K562 (cell line): ENCODE data around the gene KCNG1. TPM values are rescaled to one million over a fixed set of nuclear protein-coding genes. Genes with fewer than 3 reads are reported as not detected.

ENCODE experiments used
- ATAC-seq: fragments of 200-7000 bp; cut with Tn5 transposase; 3 replicates; pipeline ENCODE4 v1.9.1; 2020; ENCODE audit warnings: moderate library complexity
- BruUV-seq: library from RNA; stranded (reverse); fragments of 400-500 nt; replicated peaks from 2 replicates; lab custom pipeline; 2021; lab: Mats Ljungman, UMichigan
- CTCF ChIA-PET: fragments of 300-600 bp; formaldehyde crosslinking; extraction: SDS; loops from one replicate; lab custom pipeline; 2021; ENCODE audit warnings: low intra/inter-chr PET ratio; lab: Yijun Ruan, JAX
- POLR2A ChIA-PET: fragments of 300-600, 350-650 bp; sonication (Branson Sonifier 250); formaldehyde crosslinking; extraction: SDS; loops from one replicate; lab custom pipeline; 2021; ENCODE audit warnings: antibody characterized with exemption, inconsistent platforms; lab: Yijun Ruan, JAX
- DNase-seq, 4 experiments: peaks; one replicate each; pipeline versions ENCODE4 v3.0.0 to v3.0.0-alpha.2; 2011 to 2018; ENCODE audit warnings: low spot score in 3 of 4, mixed read lengths in 3 of 4; ENCODE audit errors: extremely low read depth in 1 of 4
- FAIRE-seq: peaks from 2 replicates; lab custom pipeline; 2011; peaks lifted over from hg19 to GRCh38; lab: Jason Lieb, UNC
- H2AFZ ChIP-seq: 2 replicates; pipeline ENCODE4 v1.6.0; 2011; ENCODE audit warnings: low read depth, low read length, control low read depth, inconsistent platforms
- H3K27ac ChIP-seq: fragments of 200-600 bp; 3 replicates; pipeline ENCODE4 v1.8.0; 2011; ENCODE audit warnings: low read depth, mild to moderate bottlenecking, control low read depth, inconsistent platforms, low read length, moderate library complexity, mixed read lengths; ENCODE audit errors: extremely low read depth
- H3K27me3 ChIP-seq, 2 experiments: fragments of 300-600 bp in 1 of 2; 2 replicates in 1 of 2; 3 replicates in 1 of 2; pipeline versions ENCODE4 v1.6.0 to v1.8.0; 2011; ENCODE audit warnings: inconsistent platforms in 2 of 2, low read length in 2 of 2, mild to moderate bottlenecking in 1 of 2, mixed read lengths in 1 of 2, moderate library complexity in 1 of 2; ENCODE audit not compliant: control insufficient read depth in 2 of 2, insufficient read depth in 2 of 2
- H3K36me3 ChIP-seq: fragments of 300-600 bp; 3 replicates; pipeline ENCODE4 v1.8.0; 2011; ENCODE audit warnings: mild to moderate bottlenecking, low read length, inconsistent platforms; ENCODE audit not compliant: control insufficient read depth, insufficient read depth
- H3K4me1 ChIP-seq, 2 experiments: fragments of 200-600 bp in 1 of 2; replicated peaks in 1 of 2; 2 replicates in 1 of 2; 3 replicates in 1 of 2; pipeline versions ENCODE4 v1.5.1 to v1.8.0; 2011; ENCODE audit warnings: inconsistent platforms in 2 of 2, low read length in 2 of 2, mild to moderate bottlenecking in 1 of 2, mixed read lengths in 1 of 2, moderate library complexity in 1 of 2; ENCODE audit not compliant: control insufficient read depth in 2 of 2, insufficient read depth in 2 of 2
- H3K4me2 ChIP-seq: 2 replicates; pipeline ENCODE4 v1.6.1; 2011; ENCODE audit warnings: low read length, control low read depth, inconsistent platforms, mixed read lengths; ENCODE audit not compliant: insufficient read depth
- H3K4me3 ChIP-seq: fragments of 200-600 bp; sonication (generic), shearing (Covaris generic); 2 replicates; pipeline ENCODE4 v1.5.1; 2016; ENCODE audit warnings: control low read depth, inconsistent platforms
- H3K79me2 ChIP-seq: fragments of 200-600 bp; 3 replicates; pipeline ENCODE4 v1.8.0; 2011; ENCODE audit warnings: low read length, inconsistent platforms; ENCODE audit not compliant: control insufficient read depth, insufficient read depth
- H3K9ac ChIP-seq, 2 experiments: 2 replicates each; pipeline versions ENCODE4 v1.6.0 to v1.6.1; 2011; ENCODE audit warnings: low read depth in 2 of 2, low read length in 2 of 2, control low read depth in 1 of 2, inconsistent platforms in 1 of 2, mild to moderate bottlenecking in 1 of 2, mixed read lengths in 1 of 2; ENCODE audit not compliant: insufficient read depth in 1 of 2
- H3K9me1 ChIP-seq: one replicate; pipeline ENCODE4 v1.6.0; 2011; ENCODE audit warnings: inconsistent platforms, mild to moderate bottlenecking, low read length, moderate library complexity; ENCODE audit not compliant: control insufficient read depth, insufficient read depth
- H3K9me3 ChIP-seq: replicated peaks from 2 replicates; pipeline ENCODE4 v1.5.1; 2011; ENCODE audit warnings: low read depth, low read length, inconsistent platforms; ENCODE audit not compliant: control insufficient read depth, insufficient read depth
- H4K20me1 ChIP-seq: replicated peaks from 2 replicates; pipeline ENCODE4 v1.6.1; 2011; ENCODE audit warnings: low read length, inconsistent platforms, mixed read lengths; ENCODE audit not compliant: control insufficient read depth, insufficient read depth
- KHSRP ChIP-seq: fragments of 450-650 bp; IDR thresholded peaks from 2 replicates; pipeline ENCODE4 v1.6.1; 2017
- POLR2G ChIP-seq: fragments of 200-400 bp; formaldehyde crosslinking; IDR thresholded peaks from 2 replicates; pipeline ENCODE4 v1.6.1; 2017; ENCODE audit warnings: low read depth, mild to moderate bottlenecking, antibody characterized with exemption, low read length, moderate library complexity
- PTTG1 ChIP-seq: fragments of 450-650 bp; IDR thresholded peaks from 2 replicates; pipeline ENCODE4 v1.6.1; 2016; ENCODE audit warnings: low read depth, mild to moderate bottlenecking, missing genetic modification characterization, missing compliant biosample characterization
- STAT6 ChIP-seq: sonication (generic); formaldehyde crosslinking; IDR thresholded peaks from 2 replicates; pipeline ENCODE4 v1.8.1; 2023; ENCODE audit warnings: mild to moderate bottlenecking, missing genetic modification reagents
- TRIM24 ChIP-seq, 2 experiments: fragments of 450-650 bp; IDR thresholded peaks; 2 replicates each; pipeline ENCODE4 v1.6.1; 2016
- ZNF140 ChIP-seq: fragments of 250-450 bp; sonication (Bioruptor Pico); IDR thresholded peaks from 2 replicates; pipeline ENCODE4 v1.8.0; 2021; ENCODE audit warnings: moderate library complexity, mild to moderate bottlenecking, inconsistent platforms
- ZNF318 ChIP-seq, 2 experiments: fragments of 450-650 bp; IDR thresholded peaks; 2 replicates each; pipeline ENCODE4 v1.6.1; 2016; ENCODE audit warnings: mild to moderate bottlenecking in 2 of 2, borderline replicate concordance in 1 of 2, low read depth in 1 of 2, moderate library complexity in 1 of 2
- ZNF512 ChIP-seq: IDR thresholded peaks from 2 replicates; pipeline ENCODE4 v1.6.1; 2016; ENCODE audit warnings: missing genetic modification characterization, missing compliant biosample characterization
- WGBS: fragments of 100-300 bp; shearing (Covaris generic); methylation state at CpG from one replicate; pipeline ENCODE4 v1.1.6; 2016; ENCODE audit warnings: low coverage, mixed read lengths; ENCODE audit not compliant: insufficient coverage; ENCODE audit errors: missing lambda C conversion rate; 5-methylcytosine and 5-hydroxymethylcytosine counted together
- in situ Hi-C: fragments of 300-500 bp; cut with MboI; formaldehyde crosslinking; loops from 4 replicates; pipeline ENCODE4 v1.15.0; 2018; ENCODE audit warnings: inconsistent platforms, mixed read lengths
- intact Hi-C: fragments of 100-400 bp; cut with micrococcal nuclease; formaldehyde crosslinking; loops from 2 replicates; pipeline ENCODE4 v1.14.2; 2022
- polyA plus RNA-seq, 8 experiments: library from polyadenylated mRNA; depleted of rRNA in 4 of 8; stranded (reverse) in 5 of 8; unstranded in 3 of 8; fragments of >200 nt; fragmentation: Nextera tagmentation in 2 of 8; fragmentation: Illumina TruSeq in 1 of 8; extraction: Ambion mirVana in 2 of 8; extraction: Trizol in 1 of 8; gene quantifications; 2 replicates each; pipeline versions ENCODE4 v1.2.1 to v1.2.3, GENCODE V29; 2011 to 2014; ENCODE audit warnings: inconsistent platforms in 1 of 8, missing spikeins in 1 of 8
- total RNA-seq, 7 experiments: library from RNA; depleted of rRNA in 6 of 7; stranded (reverse); fragments of >200 nt in 6 of 7; fragmentation: Illumina TruSeq in 2 of 7; extraction: Trizol in 2 of 7; gene quantifications; 2 replicates each; pipeline versions ENCODE4 v1.2.1 to v1.2.3, GENCODE V29; 2011 to 2021; ENCODE audit warnings: low replicate concordance in 1 of 7

Gene KCNG1
- total and polyA plus RNA-seq, 9 of the 15 experiments (the other 6 are each of a cell fraction or from before 2014, with no cell fraction given), result 0.06 to 1.5 (median 0.22) TPM; not detected in 2

- Histone ChIP-seq H4K20me1 (no peaks in the 10 kb centered on the region), H2AFZ (no peak overlapping the region), H3K79me2 (no peaks in the 10 kb centered on the region), H3K4me3 (no peak overlapping the region), H3K9me3 (no peaks in the 10 kb centered on the region), H3K27me3 (peaks cover 15 to 52% of the 10 kb centered on the region in 2 experiments; a peak in 4 of 5 replicates), H3K4me1 (peaks cover 0 to 17% of the 10 kb centered on the region in 2 experiments; a peak in 2 of 5 replicates), H3K36me3 (no peaks in the 10 kb centered on the region), H3K4me2 (no peak overlapping the region), H3K27ac (no peak overlapping the region), H3K9me1 (no peaks in the 10 kb centered on the region), H3K9ac (no peak overlapping the region)
- 8% methylated on average over 5 of the region's 5 CpGs for WGBS
- POLR2A ChIA-PET, result interaction anchor here (0.7 to 1.1 kb wide), 3 partner anchors 12 to 40 kb away, joined by 3 read pairs; no protein-coding TSS in a partner anchor
- no peak for ATAC-seq
- CTCF ChIA-PET, result no interaction called here
- intact Hi-C loops, result no loop called here
- no peak for FAIRE-seq
- DNase-seq, result no peak
- in situ Hi-C loops, result no loop called here
- BruUV-seq, result no TSS peak
- TF ChIP-seq POLR2G (no peak), ZNF318 (IDR thresholded peaks at IDR 0.05; ENCODE audit: borderline replicate concordance in 1 of 2, low read depth in 1 of 2) (no peak), STAT6 (CRISPR knock-in tag) (no peak), ZNF140 (CRISPR knock-in tag) (no peak), ZNF512 (no peak), KHSRP (no peak), PTTG1 (tag) (no peak), TRIM24 (IDR thresholded peaks at IDR 0.05) (no peak)
Measured at GRCh38 chr20:51027035-51027795, 4.3 kb upstream of the KCNG1 start.
